Adrenal gland (tissue), 12 donors: Measurements from ENCODE around the gene EXD3. TPM values are rescaled to one million over a fixed set of nuclear protein-coding genes. Genes with fewer than 3 reads are reported as not detected.
"Not testable (repeated sequence)": the region's sequence is repeated elsewhere in the genome, so short reads cannot be mapped to it uniquely, and the experiment has no call there.

Experiments
- DNase-seq, 7 donors: peaks; one replicate each; pipeline ENCODE4 v3.0.0-alpha.2; 2019 to 2020
- H3K27ac ChIP-seq, 5 donors: fragments of 200-600 bp; sonication (generic) in 4 of 5; 1 replicate in 3 of 5; 2 replicates in 2 of 5; pipeline versions ENCODE4 v1.5.1 to v1.8.0; 2016 to 2020; ENCODE audit warnings: mild to moderate bottlenecking in 1 of 5
- H3K27me3 ChIP-seq: fragments of 200-600 bp; 2 replicates; pipeline ENCODE4 v1.8.0; 2021
- H3K36me3 ChIP-seq, 2 donors: fragments of 200-600 bp; replicated peaks in 1 of 2; 1 replicate in 1 of 2; 2 replicates in 1 of 2; pipeline versions ENCODE4 v1.5.1 to v1.8.0; 2018 to 2022
- H3K4me1 ChIP-seq, 2 donors: fragments of 200-600 bp; replicated peaks in 1 of 2; 1 replicate in 1 of 2; 2 replicates in 1 of 2; pipeline versions ENCODE4 v1.5.1 to v1.8.0; 2018 to 2021
- H3K4me3 ChIP-seq, 4 donors: fragments of 200-600 bp; sonication (generic) in 3 of 4; one replicate each; pipeline ENCODE4 v1.5.1; 2016 to 2018
- H3K9me3 ChIP-seq, 3 donors: fragments of 200-600 bp; sonication (generic) in 1 of 3; replicated peaks in 1 of 3; 1 replicate in 2 of 3; 2 replicates in 1 of 3; pipeline versions ENCODE4 v1.5.1 to v1.8.0; 2016 to 2021
- POLR2A ChIP-seq, 2 donors: fragments of 450-650 bp; IDR thresholded peaks; one replicate each; pipeline ENCODE4 v1.6.1; 2017; ENCODE audit warnings: antibody characterized with exemption in 2 of 2, mild to moderate bottlenecking in 2 of 2, moderate library complexity in 1 of 2
- WGBS, 4 donors: extraction: QIAGEN DNeasy Blood & Tissue Kit in 2 of 4; methylation state at CpG; one replicate each; pipeline versions ENCODE4 v1.1.5 to v1.1.7; 2013 to 2017; 5-methylcytosine and 5-hydroxymethylcytosine counted together
- intact Hi-C, 2 donors: fragments of 100-400 bp; cut with DNase I; formaldehyde crosslinking; loops; one replicate each; pipeline versions ENCODE4 v1.14.1 to v1.15.0; 2022 to 2023
- polyA plus RNA-seq, 3 donors: library from polyadenylated mRNA; stranded (reverse); fragments of 200-250 nt in 2 of 3; fragments of 350-450 nt in 1 of 3; fragmentation: Illumina TruSeq in 1 of 3; extraction: RNeasy Lipid Tissue Mini Kit (QIAGEN cat#74804) in 1 of 3; gene quantifications; one replicate each; pipeline ENCODE4 v1.2.3, GENCODE V29; 2013 to 2014
- total RNA-seq, 9 donors: library from RNA; depleted of rRNA in 4 of 9; stranded (reverse); fragments of >200 nt in 4 of 9; fragments of 120-200 nt in 1 of 9; fragmentation: NEBNext Ultra II Directional in 1 of 9; extraction: Animal tissue kit (Norgen Biotek cat#: 25700) in 1 of 9; gene quantifications; one replicate each; pipeline versions ENCODE4 v1.1.0 to v1.2.4, GENCODE V29; 2013 to 2023
- TF ChIP-seq, protein P1 (sequence below), 6 experiments: fragments of 450-650 bp in 4 of 6; fragments of 200-600 bp in 2 of 6; sonication (generic) in 1 of 6; IDR thresholded peaks; 1 replicate in 5 of 6; 2 replicates in 1 of 6; pipeline versions ENCODE4 v1.5.1 to v1.8.0; 2016 to 2021; ENCODE audit warnings: antibody characterized with exemption in 6 of 6, mild to moderate bottlenecking in 2 of 6, moderate library complexity in 1 of 6
- donor health status: healthy with polysubstance abuse.
- donor health status: Bipolar disorder and iron deficiency.
- donor health status: DM: yes; HTN: yes; CAD: no.
- donor health status: DM: no; HTN: no; CAD: no.
- donor health status: DM: no; HTN: no; CAD: no.
- donor health status: DM: yes; HTN: yes; CAD: no.

EXD3 gene
- total and polyA plus RNA-seq, 12 donors: 1.2 to 111 (median 23.9) TPM

DNA sequence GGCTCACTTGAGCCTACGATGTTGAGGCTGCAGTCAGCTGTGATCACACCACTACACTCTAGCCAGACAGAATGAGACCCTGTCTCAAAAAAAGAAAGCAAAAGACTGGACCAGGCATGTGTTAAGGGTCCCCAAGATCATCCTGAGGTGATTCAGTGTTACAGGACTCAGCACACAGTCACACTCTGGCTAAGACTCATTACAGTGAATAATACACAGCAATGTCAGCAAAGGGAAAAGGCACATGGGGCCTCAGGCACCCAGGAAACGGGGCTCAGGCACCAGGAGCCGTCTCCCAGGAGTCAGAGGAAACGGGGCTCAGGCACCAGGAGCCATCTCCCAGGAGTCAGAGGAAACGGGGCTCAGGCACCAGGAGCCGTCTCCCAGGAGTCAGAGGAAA, 81.7 kb downstream of the EXD3 start:
- no peaks in the 10 kb centered on the region for H3K36me3 ChIP-seq
- intact Hi-C loops: no loop called here
- peaks cover 0 to 4% (median 0%) of the 10 kb centered on the region in 3 donors for H3K9me3 ChIP-seq
- WGBS, 4 donors: 72 to 95% (median 84%) methylated on average over 4 to 6 of the region's 6 CpGs
- H3K27me3 ChIP-seq: no peaks in the 10 kb centered on the region
- no peak for DNase-seq
- no peak overlapping the region for H3K4me3 ChIP-seq
- H3K27ac ChIP-seq: no peak overlapping the region
- no peak for TF ChIP-seq POLR2A (IDR thresholded peaks at IDR 0.05)
- TF ChIP-seq, protein P1, sequence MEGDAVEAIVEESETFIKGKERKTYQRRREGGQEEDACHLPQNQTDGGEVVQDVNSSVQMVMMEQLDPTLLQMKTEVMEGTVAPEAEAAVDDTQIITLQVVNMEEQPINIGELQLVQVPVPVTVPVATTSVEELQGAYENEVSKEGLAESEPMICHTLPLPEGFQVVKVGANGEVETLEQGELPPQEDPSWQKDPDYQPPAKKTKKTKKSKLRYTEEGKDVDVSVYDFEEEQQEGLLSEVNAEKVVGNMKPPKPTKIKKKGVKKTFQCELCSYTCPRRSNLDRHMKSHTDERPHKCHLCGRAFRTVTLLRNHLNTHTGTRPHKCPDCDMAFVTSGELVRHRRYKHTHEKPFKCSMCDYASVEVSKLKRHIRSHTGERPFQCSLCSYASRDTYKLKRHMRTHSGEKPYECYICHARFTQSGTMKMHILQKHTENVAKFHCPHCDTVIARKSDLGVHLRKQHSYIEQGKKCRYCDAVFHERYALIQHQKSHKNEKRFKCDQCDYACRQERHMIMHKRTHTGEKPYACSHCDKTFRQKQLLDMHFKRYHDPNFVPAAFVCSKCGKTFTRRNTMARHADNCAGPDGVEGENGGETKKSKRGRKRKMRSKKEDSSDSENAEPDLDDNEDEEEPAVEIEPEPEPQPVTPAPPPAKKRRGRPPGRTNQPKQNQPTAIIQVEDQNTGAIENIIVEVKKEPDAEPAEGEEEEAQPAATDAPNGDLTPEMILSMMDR (IDR thresholded peaks at IDR 0.05): no peak
- no peaks in the 10 kb centered on the region for H3K4me1 ChIP-seq

DNA sequence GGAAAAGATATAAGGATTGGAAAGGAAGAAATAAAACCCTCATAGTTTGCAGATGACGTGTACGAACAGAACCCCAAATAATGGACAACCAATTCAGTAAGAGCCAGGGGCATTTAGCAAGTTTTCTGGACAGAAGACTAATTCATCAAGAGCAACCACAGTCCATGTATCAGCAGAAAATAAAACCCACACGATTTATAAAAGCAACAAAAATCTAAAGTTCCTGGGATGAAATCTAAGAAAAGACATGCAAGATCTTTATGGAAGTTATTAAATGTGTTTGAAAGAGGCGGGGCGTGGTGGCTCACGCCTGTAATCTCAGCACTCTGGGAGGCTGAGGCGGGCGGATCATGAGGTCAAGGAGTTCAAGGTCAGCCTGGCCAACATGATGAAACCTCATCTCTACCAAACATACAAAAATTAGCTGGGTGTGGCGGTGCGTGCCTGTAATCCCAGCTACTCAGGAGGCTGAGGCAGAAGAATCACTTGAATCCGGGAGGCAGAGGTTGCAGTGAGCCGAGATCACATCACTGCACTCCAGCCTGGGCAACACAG, 83.0 kb downstream of the EXD3 start:
- H3K36me3 ChIP-seq, H3K27ac ChIP-seq, H3K4me3 ChIP-seq, H3K27me3 ChIP-seq, intact Hi-C loops, DNase-seq, H3K4me1 ChIP-seq, H3K9me3 ChIP-seq: not testable (repeated sequence)
- whole genome bisulfite sequencing, 4 donors: 87 to 94% (median 90%) methylated on average over 12 of the region's 12 CpGs

DNA sequence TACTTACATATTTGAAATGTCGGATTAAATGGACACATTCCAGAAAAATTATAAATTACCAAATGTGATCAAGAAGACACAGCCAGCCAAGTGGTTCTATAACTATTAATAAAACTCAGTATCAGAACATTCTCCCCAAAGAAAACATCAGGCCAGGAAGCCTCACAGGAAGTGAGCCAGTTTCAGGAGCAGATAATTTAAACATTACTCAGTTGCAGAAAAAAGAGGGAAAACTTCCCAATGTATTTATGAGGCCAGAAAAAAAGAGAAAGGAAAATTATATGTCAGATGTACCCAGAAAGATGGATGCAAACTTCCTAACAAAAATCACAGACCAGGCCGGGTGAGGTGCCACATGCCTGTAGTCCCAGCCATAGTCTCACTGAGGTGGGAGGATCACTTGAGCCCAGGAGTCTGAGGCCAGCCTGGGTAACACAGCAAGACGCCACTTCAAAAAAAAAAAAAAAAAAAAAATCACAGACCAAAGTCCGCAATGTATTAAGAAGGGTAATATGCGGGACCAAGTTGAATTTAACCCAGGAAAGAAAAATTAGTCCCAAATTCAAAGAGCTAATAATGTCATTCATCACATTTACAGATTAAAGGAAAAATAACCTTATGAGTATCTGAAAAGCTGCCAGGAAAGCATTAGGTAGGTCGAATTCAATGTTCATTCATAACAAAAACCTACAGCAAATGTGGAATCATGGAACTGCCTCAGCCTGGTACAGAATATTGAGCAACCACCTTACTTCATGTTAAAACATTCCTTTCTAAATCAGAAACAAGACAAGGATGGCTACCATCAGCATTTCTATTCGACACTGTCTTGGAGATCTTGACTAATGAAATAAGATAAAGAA, 83.7 kb downstream of the EXD3 start:
- H3K4me1 ChIP-seq: no peaks in the 10 kb centered on the region
- WGBS, 4 donors: 75 to 80% (median 78%) methylated on average over 7 of the region's 7 CpGs
- DNase-seq: no peak
- H3K27ac ChIP-seq: no peak overlapping the region
- no peaks in the 10 kb centered on the region for H3K36me3 ChIP-seq
- H3K4me3 ChIP-seq: no peak overlapping the region
- TF ChIP-seq, protein P1 (IDR thresholded peaks at IDR 0.05): no peak
- TF ChIP-seq POLR2A (IDR thresholded peaks at IDR 0.05): no peak
- intact Hi-C loops: no loop called here
- no peaks in the 10 kb centered on the region for H3K27me3 ChIP-seq
- peaks cover 0 to 4% (median 0%) of the 10 kb centered on the region in 3 donors for H3K9me3 ChIP-seq

GRCh38 chr9:137336735-137337134, 86.2 kb downstream of the EXD3 start:
- Histone ChIP-seq H3K27me3 (no peaks in the 10 kb centered on the region), H3K4me1 (no peaks in the 10 kb centered on the region), H3K27ac (no peak overlapping the region), H3K4me3 (no peak overlapping the region), H3K9me3 (peaks cover 0 to 4% (median 0%) of the 10 kb centered on the region in 3 donors), H3K36me3 (no peaks in the 10 kb centered on the region)
- TF ChIP-seq, protein P1 (IDR thresholded peaks at IDR 0.05): no peak
- intact Hi-C loops: no loop called here
- DNase-seq: no peak
- 92 to 95% (median 92%) methylated on average over 2 of the region's 2 CpGs for WGBS, 4 donors
